Activated gamma-delta T cell treated with anti-CD3 and anti-CD28 coated beads, Interleukin-2, amount 50 U/mL, for 16 hours (primary cell): ENCODE data around the gene AHCTF1.
"Not testable (repeated sequence)": the region's sequence is repeated elsewhere in the genome, so short reads cannot be mapped to it uniquely, and the experiment has no call there.

Source experiments
- DNase-seq: peaks from one replicate; pipeline ENCODE4 v3.0.0-alpha.2; 2020; ENCODE audit warnings: low read depth

The AHCTF1 gene

DNA sequence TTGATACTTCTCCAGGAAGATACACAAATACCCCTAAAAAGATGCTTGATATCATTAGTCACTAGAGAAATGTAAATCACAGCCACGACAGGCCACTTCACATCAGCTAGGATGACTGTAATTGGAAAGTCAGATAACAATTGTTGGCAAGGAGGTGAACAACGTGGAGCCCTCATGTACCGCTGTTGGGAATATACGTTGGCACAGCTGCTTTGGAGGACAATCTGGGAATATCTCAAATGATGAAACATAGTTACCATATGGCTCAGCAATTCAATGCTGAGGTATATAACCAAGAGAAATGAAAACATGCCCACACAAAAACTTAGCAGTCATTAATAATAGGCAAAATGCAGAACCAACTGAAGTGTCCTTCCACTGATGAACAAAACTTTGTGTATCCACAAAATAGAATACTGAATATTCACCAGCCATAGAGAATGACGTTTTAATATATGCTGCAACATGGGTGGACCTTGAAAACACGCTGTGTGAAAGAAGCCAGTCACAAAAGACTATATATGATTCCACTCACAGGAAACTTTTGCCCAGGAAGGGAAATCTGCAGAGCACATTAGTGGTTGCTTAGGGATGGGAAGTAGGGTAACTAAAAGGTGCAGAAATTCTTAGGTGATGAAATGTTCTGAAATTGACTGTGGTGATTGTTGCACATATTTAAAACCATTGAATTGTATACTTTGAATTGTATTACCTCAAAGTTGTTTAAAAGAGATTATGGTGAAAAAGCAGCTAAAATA lies 95.4 kb downstream of the AHCTF1 start:
- DNase-seq, result no peak

DNA sequence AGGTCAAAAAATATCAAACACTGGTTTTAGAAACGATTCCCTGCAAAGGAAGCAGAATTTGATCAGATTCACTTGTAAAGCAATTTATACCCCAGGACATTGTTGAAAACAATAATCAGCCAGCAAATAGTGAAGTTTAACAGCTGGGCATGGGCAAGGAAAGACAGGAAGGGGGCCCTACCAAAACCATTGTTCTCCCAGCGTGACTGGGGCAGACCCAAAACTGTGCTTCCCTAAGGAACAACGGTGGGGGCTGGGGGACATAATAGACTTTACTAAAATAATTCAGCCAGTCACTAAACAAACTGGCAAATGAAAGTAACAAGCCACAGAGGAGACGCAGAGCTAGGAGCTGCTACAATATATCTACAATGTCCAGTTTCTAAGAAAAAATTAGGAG lies 100.2 kb downstream of the AHCTF1 start:
- no peak for DNase-seq

- DNase-seq, result no peak
Observed at GRCh38 chr1:246828818-246829217, 102.9 kb downstream of the AHCTF1 start.

GRCh38 chr1:246827396-246827795 lies 104.4 kb downstream of the AHCTF1 start:
- no peak for DNase-seq

- DNase-seq, result no peak
Observed at GRCh38 chr1:246825557-246826175, 106.1 kb downstream of the AHCTF1 start.

- no peak for DNase-seq
Observed at GRCh38 chr1:246824541-246824940, 107.2 kb downstream of the AHCTF1 start.

DNA sequence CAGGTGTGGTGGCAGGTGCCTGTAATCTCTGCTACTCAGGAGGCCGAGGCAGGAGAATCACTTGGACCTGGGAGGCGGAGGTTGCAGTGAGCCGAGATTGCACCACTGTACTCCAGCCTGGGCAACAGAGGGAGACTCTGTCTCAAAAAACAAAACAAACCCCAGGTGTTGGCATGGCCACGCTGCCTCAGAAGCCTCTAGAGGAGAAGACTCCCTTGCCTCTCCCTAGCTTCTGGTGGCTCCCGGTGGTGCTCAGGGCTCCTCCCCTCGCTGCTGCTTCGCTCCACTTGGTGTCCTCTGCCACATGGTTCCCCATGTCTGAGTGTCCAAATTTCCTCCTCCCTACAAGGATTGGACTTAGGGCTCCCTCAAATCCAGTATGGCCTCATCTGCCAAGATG lies 109.6 kb downstream of the AHCTF1 start:
- DNase-seq, result not testable (repeated sequence)

DNA sequence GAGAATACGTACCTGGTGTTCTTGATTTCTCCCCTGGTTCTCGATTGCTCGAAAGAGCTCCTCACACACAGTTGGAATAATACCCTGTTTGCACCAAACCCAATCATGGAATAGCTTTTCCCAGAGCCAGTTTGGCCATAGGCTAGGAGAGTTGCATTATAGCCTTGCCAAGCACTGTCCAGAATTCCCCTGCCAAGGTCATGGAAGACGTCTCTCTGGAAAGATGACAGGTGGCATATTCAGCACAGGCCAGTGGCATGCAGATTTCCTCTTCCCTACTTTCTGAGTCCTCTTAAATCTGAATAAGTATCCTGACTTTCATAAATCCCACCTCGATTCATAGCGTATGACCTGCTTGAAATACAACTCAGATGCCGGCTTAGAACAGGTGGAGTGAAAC lies 111.1 kb downstream of the AHCTF1 start:
- DNase-seq, result no peak

GRCh38 chr1:246817778-246818177 lies 114.0 kb downstream of the AHCTF1 start:
- not testable (repeated sequence) for DNase-seq

DNA sequence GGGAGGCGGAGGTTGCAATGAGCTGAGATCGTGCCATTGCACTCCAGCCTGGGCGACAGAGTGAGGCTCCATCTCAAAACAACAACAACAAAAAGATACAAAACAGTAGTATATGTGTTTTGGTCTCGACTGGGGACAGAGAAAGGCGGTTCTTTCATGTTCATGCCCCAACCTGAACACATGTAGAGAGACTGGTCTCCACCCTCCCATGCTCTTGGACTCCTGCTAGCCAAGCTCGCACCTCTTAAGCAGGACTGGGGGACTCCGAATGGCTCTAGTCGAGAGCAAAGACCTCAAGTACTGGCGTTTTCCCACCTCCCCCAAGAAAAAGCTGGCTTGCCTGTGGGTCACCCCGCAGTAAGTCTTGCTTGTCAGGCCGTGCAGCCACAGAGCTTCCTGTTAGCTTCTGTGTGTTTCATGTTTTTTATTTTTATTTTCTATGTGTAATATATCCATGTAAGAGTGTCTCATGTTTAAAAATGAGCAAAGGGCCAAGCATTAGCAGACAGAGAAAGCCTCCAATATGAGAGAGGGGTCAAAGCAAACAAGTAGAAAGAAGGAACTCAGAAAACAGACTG lies 116.0 kb downstream of the AHCTF1 start:
- DNase-seq, result no peak

GRCh38 chr1:246814890-246815289 lies 116.9 kb downstream of the AHCTF1 start:
- DNase-seq, result no peak

GRCh38 chr1:246813325-246813724 lies 118.4 kb downstream of the AHCTF1 start:
- not testable (repeated sequence) for DNase-seq

GRCh38 chr1:246811985-246812384 lies 119.8 kb downstream of the AHCTF1 start:
- DNase-seq, result no peak

GRCh38 chr1:246809473-246809872 lies 122.3 kb downstream of the AHCTF1 start:
- DNase-seq, result no peak

DNA sequence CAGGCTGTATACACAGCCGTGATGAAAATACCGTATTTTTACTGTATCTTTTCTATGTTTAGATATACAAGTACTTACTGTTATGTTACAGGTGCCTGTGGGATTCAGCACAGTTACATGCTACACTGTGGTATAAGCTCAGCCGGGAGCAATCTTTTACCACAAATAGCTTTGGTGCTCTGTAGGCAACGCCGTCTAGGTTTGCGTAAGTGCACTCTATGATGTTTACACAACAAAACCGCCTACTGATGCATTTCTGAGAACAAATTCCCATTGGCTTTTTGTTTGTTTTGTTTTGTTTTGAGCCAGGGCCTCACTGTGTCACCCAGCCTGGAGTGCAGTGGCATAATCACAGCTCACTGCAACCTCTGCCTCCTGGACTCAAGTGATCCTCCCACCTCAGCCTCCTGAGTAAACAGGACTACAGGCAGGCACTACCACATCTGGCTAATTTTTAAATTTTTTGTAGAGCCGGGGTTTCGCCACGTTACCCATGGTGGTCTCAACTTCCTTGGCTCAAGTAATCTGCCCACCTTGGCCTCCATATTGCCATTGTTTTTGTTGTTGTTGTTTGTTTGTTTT lies 126.5 kb downstream of the AHCTF1 start:
- DNase-seq, result no peak

- DNase-seq, result no peak
Observed at GRCh38 chr1:246803883-246804282, 127.9 kb downstream of the AHCTF1 start.

DNA sequence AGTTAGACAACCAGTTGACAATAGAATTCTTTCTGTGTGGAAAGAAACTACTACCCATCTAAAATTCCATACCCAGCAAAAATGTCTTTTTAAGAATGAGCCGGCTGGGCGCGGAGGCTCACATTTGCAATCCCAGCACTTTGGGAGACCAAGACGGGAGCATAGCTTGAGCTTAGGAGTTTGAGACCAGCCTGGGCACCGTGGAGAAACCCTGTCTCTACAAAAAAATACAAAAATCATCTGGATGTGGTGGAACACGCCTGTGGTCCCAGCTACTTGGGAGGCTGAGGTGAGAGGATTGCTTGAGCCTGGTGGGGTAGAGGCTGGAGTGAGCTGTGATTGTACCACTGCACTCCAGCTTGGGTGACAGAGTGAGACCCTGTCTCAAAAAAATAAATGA lies 128.4 kb downstream of the AHCTF1 start:
- DNase-seq, result no peak

DNA sequence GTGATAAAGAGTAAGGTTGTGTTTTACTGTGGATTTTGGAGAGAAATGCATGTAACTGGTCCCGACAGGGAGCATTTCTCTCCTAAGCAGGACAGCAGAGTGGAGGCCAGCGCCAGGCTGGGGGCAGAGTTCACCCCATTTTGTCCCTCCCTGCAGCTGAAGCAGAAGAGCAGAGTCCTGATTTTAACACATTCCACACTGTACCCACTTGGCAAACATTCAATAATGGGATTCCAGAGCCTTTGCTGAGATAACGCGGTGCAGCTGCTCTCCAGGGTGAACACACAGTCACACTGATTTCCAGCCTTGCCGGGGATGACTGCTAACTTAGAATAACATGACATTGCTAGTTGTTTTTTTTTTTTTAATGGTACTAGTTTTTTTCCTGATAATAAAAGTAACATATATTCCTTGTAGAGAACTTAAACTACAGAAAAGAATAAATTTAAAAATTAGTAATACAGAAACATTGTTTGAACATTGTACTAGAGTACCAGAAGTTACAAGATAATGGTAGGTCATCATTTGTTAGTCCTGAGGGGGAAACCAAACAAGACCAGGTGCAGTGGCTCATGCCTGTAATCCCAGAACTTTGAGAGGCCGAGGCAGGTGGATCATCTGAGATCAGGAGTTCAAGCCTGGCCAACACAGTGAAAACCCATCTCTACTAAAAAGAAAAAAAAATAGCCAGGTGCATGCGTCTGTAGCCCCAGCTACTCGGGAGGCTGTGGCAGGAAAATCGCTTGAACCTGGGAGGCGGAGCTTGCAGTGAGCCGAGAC lies 130.3 kb downstream of the AHCTF1 start:
- no peak for DNase-seq

DNA sequence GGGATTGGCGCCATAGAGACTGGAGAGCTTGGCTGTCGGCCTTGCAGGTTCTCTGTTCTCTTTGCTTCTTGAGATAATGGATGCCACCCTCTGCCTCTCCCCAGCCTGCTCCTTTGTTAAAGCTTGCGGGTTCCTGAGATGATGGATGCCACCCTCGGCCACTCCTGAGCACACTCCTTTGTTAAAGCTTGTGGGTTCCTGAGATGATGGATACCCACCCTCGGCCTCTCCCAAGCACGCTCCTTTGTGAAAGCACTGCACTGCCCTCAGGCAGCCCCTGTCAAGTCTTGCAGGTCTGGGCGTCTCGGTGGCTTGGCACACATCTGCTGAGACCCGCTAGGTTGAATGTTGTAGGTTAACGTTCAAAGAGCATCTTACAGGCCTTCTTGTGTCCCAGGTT lies 131.0 kb downstream of the AHCTF1 start:
- DNase-seq, result no peak

DNA sequence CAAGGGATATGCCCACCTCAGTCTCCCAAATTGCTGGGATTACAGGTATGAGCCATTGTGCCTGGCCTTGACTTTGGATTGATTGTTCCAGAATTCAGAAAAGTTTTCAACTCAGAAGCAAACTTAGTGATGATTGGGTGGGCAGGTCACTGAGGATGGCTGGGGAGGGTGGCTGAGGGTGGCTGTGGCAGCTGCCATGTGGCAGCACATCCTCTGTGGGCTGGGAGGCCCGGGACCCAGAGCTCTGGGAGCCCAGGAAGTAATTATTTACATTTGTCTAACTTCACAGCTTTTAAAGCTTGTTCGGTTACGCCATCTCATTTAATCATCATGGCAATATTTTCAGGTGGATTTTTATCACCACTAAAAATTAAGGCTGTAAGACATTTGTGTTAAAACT lies 131.4 kb downstream of the AHCTF1 start:
- DNase-seq, result no peak

DNA sequence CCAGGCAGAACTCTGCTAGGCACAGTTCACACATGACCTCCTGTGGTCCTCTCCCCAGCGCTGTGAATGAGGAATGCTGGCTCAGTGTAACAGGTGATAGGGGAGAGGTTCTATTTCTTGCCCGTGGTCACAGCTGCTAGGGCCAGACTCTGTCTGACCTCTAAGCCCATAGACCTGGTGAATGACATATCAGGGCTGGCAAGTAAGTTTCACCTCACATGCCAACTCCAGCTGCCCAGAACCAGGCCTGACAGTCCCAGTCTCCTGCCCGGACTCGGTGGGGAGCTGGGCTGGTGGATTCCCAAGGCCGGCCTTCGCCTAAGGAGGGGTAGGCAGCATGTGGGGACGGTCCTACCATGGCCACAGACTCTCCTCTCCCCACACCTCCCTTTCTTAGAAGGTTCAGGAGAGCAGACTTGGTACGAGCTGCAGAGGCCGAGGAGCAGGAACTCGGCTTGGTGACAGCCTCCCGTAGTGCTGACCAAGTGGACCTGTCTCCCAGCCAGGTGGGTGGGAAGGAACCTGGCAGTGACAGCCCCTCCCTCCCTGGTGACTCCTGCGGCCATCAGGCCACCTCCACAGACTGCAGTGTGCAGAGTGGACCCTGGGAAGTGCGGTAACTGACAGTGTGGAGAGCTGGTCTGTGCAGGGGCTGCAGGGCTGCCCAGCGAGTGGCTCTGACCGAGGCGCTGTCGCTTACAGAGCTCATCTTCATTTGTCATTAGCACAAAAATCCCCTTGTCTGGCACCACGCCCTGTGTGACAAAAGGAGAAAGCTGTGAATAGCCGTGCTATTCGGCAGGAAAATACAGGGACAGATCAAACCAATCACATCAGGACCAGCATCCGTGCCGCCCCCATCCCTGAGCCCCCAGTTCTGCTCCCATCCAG lies 132.9 kb downstream of the AHCTF1 start:
- no peak for DNase-seq
